ENCODE results near the gene C2orf92.

C2orf92 gene

GRCh38 chr2:97719362-97720155, 50.0 kb downstream of the C2orf92 start:
- H3K9me3 ChIP-seq (ENCODE audit: severe bottlenecking) = no peaks in the 10 kb centered on the region
- ATAC-seq (ENCODE audit: low read depth) = no peak
- H3K36me3 ChIP-seq (ENCODE audit: low read depth) = no peaks in the 10 kb centered on the region
- H3K4me3 ChIP-seq (ENCODE audit: severe bottlenecking) = no peak overlapping the region
- H3K27ac ChIP-seq (ENCODE audit: poor library complexity, severe bottlenecking) = no peak overlapping the region
- H3K27me3 ChIP-seq (ENCODE audit: insufficient read depth, poor library complexity, severe bottlenecking) = peaks cover 11% of the 10 kb centered on the region
- no peak for TF ChIP-seq CTCF (IDR thresholded peaks at IDR 0.05; ENCODE audit: poor library complexity, severe bottlenecking)
- DNase-seq (ENCODE audit: low spot score) = peak; percentile 26
- H3K4me1 ChIP-seq (ENCODE audit: insufficient read depth, poor library complexity, severe bottlenecking) = no peaks in the 10 kb centered on the region

GRCh38 chr2:97720746-97721145, 51.2 kb downstream of the C2orf92 start:
- Histone ChIP-seq H3K36me3 (ENCODE audit: low read depth) (no peaks in the 10 kb centered on the region), H3K4me1 (ENCODE audit: insufficient read depth, poor library complexity, severe bottlenecking) (no peaks in the 10 kb centered on the region), H3K27me3 (ENCODE audit: insufficient read depth, poor library complexity, severe bottlenecking) (peaks cover 11% of the 10 kb centered on the region), H3K4me3 (ENCODE audit: severe bottlenecking) (no peak overlapping the region), H3K27ac (ENCODE audit: poor library complexity, severe bottlenecking) (no peak overlapping the region), H3K9me3 (ENCODE audit: severe bottlenecking) (no peaks in the 10 kb centered on the region)
- no peak for DNase-seq (ENCODE audit: low spot score)
- no peak for ATAC-seq (ENCODE audit: low read depth)
- no peak for TF ChIP-seq CTCF (IDR thresholded peaks at IDR 0.05; ENCODE audit: poor library complexity, severe bottlenecking)

GRCh38 chr2:97722227-97722626, 52.7 kb downstream of the C2orf92 start:
- H3K36me3 ChIP-seq (ENCODE audit: low read depth) = no peaks in the 10 kb centered on the region
- no peak for TF ChIP-seq CTCF (IDR thresholded peaks at IDR 0.05; ENCODE audit: poor library complexity, severe bottlenecking)
- no peak for ATAC-seq (ENCODE audit: low read depth)
- H3K4me1 ChIP-seq (ENCODE audit: insufficient read depth, poor library complexity, severe bottlenecking) = no peaks in the 10 kb centered on the region
- no peak overlapping the region for H3K4me3 ChIP-seq (ENCODE audit: severe bottlenecking)
- DNase-seq (ENCODE audit: low spot score) = no peak
- no peak overlapping the region for H3K27ac ChIP-seq (ENCODE audit: poor library complexity, severe bottlenecking)
- H3K9me3 ChIP-seq (ENCODE audit: severe bottlenecking) = no peaks in the 10 kb centered on the region
- peaks cover 11% of the 10 kb centered on the region for H3K27me3 ChIP-seq (ENCODE audit: insufficient read depth, poor library complexity, severe bottlenecking)

GRCh38 chr2:97723156-97724072, 53.9 kb downstream of the C2orf92 start:
- Histone ChIP-seq H3K4me1 (ENCODE audit: insufficient read depth, poor library complexity, severe bottlenecking) (peaks cover 2% of the 10 kb centered on the region), H3K27ac (ENCODE audit: poor library complexity, severe bottlenecking) (no peak overlapping the region), H3K9me3 (ENCODE audit: severe bottlenecking) (no peaks in the 10 kb centered on the region), H3K36me3 (ENCODE audit: low read depth) (no peaks in the 10 kb centered on the region), H3K27me3 (ENCODE audit: insufficient read depth, poor library complexity, severe bottlenecking) (peaks cover 11% of the 10 kb centered on the region), H3K4me3 (ENCODE audit: severe bottlenecking) (no peak overlapping the region)
- no peak for TF ChIP-seq CTCF (IDR thresholded peaks at IDR 0.05; ENCODE audit: poor library complexity, severe bottlenecking)
- ATAC-seq (ENCODE audit: low read depth) = no peak
- DNase-seq (ENCODE audit: low spot score) = peak; percentile 51
